ENCODE results near the gene SERINC4.
A peak's percentile ranks its signal among the peaks of the same experiment; 100 is the strongest.
"Not testable (repeated sequence)": the region's sequence is repeated elsewhere in the genome, so short reads cannot be mapped to it uniquely, and the experiment has no call there.

The SERINC4 gene

DNA sequence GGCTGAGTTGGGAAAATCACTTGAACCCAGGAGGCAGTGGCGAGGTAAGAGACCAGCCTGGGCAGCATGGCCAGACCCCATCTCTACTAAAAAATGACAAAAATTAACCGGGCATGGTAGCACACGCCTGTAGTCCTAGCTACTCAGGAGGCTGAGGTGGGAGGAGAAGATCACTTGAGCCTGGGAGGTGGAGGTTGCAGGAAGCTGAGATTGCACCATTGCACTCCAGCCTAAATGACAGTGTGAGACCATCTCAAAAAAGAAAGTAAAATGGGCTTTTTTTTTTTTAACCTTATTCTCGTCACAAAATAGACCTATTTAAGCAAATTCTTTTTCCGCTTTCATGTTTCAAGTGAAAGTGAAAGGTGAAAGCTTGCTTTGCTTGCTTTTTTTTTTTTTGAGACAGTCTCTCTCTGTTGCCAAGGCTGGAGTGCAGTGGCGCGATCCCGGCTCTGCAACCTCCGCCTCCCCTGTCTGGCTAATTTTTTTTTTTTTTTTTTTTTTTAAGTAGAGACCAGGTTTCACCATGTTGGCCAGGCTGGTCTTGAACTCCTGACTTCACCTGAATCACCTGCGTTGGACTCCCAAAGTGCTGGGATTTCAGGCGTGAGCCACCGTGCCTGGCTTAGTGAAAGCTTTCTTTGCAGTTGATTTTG lies 50.2 kb downstream of the SERINC4 start:
- no peak for DNase-seq (ENCODE audit: low spot score)

DNA sequence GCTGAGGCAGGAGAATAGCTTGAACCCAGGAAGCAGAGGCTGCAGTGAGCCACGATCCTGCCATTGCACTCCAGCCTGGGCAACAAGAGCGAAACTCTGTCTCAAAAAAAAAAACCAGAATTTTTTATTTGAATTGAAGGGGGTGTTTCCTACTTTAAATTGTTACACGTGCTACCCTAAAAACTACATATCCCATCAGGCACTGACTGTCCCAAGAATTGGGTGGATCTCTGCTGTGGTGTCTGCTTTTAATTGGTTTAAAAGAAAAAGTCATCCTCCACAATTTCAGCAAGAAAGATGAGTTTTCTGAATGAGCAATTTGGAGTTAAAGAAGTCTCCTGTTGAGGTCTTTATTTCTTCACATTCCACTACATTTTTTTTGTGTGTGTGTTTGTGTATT lies 51.6 kb downstream of the SERINC4 start:
- DNase-seq (ENCODE audit: low spot score) = no peak

DNA sequence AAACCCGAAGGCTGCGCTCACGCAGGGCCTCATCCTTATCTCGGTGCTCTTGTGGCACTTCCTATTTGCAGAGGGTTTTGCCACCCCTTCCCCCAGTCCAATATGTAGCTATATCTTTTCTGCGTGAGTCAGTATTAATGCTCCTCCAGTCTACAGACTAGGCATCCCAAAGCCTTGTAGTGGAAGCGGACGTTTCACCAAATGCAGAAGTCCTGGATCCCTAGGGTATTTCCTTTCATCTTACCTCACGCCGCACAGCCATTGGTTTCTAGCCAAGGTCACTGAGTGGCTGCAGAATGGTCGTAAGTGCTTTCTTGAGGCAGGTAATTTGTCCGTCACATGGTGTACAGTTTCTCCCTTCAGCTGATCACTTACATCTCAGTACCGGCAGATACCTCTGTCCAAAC lies 53.1 kb downstream of the SERINC4 start:
- DNase-seq (ENCODE audit: low spot score) = not testable (repeated sequence)

DNA sequence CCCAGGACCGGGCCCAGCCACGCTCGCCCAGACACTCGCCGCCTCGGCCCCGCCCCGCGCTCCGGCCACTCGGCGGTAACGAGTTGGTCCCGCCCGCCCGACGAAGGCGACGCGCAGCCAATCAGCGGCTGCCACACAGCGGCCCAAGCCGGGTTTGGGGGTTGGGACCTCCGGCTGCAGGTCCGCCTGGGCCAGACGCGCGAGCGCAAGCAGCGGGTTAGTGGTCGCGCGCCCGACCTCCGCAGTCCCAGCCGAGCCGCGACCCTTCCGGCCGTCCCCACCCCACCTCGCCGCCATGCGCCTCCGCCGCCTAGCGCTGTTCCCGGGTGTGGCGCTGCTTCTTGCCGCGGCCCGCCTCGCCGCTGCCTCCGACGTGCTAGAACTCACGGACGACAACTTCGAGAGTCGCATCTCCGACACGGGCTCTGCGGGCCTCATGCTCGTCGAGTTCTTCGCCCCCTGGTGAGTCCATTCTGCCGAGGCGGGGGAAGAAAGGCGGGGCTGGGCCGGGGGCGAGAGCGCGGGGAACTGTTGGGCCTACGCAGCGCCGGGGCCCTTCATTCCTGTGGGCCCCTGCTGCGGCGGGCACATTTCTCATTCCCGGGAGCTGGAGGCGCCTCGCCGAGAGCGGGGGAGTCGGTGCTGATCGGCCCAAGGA lies 53.6 kb downstream of the SERINC4 start, which contains the start of gene PDIA3:
Gene PDIA3, plus strand, starts transcription at position 194 of the 658 bp plus-strand sequence. Its CDS starts 102 bp downstream, at position 296.
- DNase-seq (ENCODE audit: low spot score) = peak; percentile 80
